ENCODE measurements around the gene PRKCB.

PRKCB gene

GRCh38 chr16:23835390-23836077, at the start of gene PRKCB:
Gene PRKCB (plus strand): TSS chr16:23835983.
- DNase-seq (ENCODE audit: low read depth in 3 of 3), result peak; percentile 83 to 88 (median 87)

- no peak for DNase-seq (ENCODE audit: low read depth in 3 of 3)
Observed at GRCh38 chr16:23786964-23787561, 48.7 kb upstream of the PRKCB start.

- no peak for DNase-seq (ENCODE audit: low read depth in 3 of 3)
Observed at GRCh38 chr16:23788685-23789084, 47.1 kb upstream of the PRKCB start.

GRCh38 chr16:23795378-23795777, 40.4 kb upstream of the PRKCB start:
- DNase-seq (ENCODE audit: low read depth in 3 of 3), result no peak

- no peak for DNase-seq (ENCODE audit: low read depth in 3 of 3)
Observed at GRCh38 chr16:23796941-23797340, 38.8 kb upstream of the PRKCB start.

- peak; percentile 46 to 68 (median 67) for DNase-seq (ENCODE audit: low read depth in 3 of 3)
Observed at GRCh38 chr16:23801378-23801777, 34.4 kb upstream of the PRKCB start.

- no peak for DNase-seq (ENCODE audit: low read depth in 3 of 3)
Observed at GRCh38 chr16:23802776-23803175, 33.0 kb upstream of the PRKCB start.

- DNase-seq (ENCODE audit: low read depth in 3 of 3), result peak; percentile 30 to 59 (median 50)
Observed at GRCh38 chr16:23803591-23804123, 32.1 kb upstream of the PRKCB start.

GRCh38 chr16:23807028-23807427, 28.8 kb upstream of the PRKCB start:
- no peak for DNase-seq (ENCODE audit: low read depth in 3 of 3)

GRCh38 chr16:23821467-23821866, 14.3 kb upstream of the PRKCB start:
- DNase-seq (ENCODE audit: low read depth in 3 of 3), result no peak

GRCh38 chr16:23821875-23822688, 13.7 kb upstream of the PRKCB start:
- no peak for DNase-seq (ENCODE audit: low read depth in 3 of 3)

GRCh38 chr16:23823475-23824384, 12.1 kb upstream of the PRKCB start:
- no peak for DNase-seq (ENCODE audit: low read depth in 3 of 3)

GRCh38 chr16:23824909-23825308, 10.9 kb upstream of the PRKCB start:
- no peak for DNase-seq (ENCODE audit: low read depth in 3 of 3)

- DNase-seq (ENCODE audit: low read depth in 3 of 3), result no peak
Observed at GRCh38 chr16:23826528-23827045, 9.2 kb upstream of the PRKCB start.

GRCh38 chr16:23827057-23827456, 8.7 kb upstream of the PRKCB start:
- DNase-seq (ENCODE audit: low read depth in 3 of 3), result no peak

- no peak for DNase-seq (ENCODE audit: low read depth in 3 of 3)
Observed at GRCh38 chr16:23829454-23829853, 6.3 kb upstream of the PRKCB start.

- DNase-seq (ENCODE audit: low read depth in 3 of 3), result no peak
Observed at GRCh38 chr16:23830276-23830675, 5.5 kb upstream of the PRKCB start.

GRCh38 chr16:23832882-23833281, 2.9 kb upstream of the PRKCB start:
- DNase-seq (ENCODE audit: low read depth in 3 of 3), result no peak

- DNase-seq (ENCODE audit: low read depth in 3 of 3), result no peak
Observed at GRCh38 chr16:23833504-23833903, 2.3 kb upstream of the PRKCB start.

- DNase-seq (ENCODE audit: low read depth in 3 of 3), result no peak
Observed at GRCh38 chr16:23833960-23834685, 1.7 kb upstream of the PRKCB start.

- no peak for DNase-seq (ENCODE audit: low read depth in 3 of 3)
Observed at GRCh38 chr16:23836078-23836403, 258 bp downstream of the PRKCB start.
